ENCODE measurements around the gene GABRR2. TPM values are rescaled to one million over a fixed set of nuclear protein-coding genes. Genes with fewer than 3 reads are reported as not detected.

The GABRR2 gene
- total and polyA plus RNA-seq, 2 of the 4 experiments (the other 2 are of a cell fraction), result 0.26 TPM; not detected in 1

GRCh38 chr6:89216411-89216810, 98.7 kb downstream of the GABRR2 start:
- peaks cover 4% of the 10 kb centered on the region for H3K27me3 ChIP-seq (ENCODE audit: control insufficient read depth, insufficient read depth, low read length)
- no peak overlapping the region for H2BK120ac ChIP-seq (ENCODE audit: low read depth, low read length)
- H2AK5ac ChIP-seq (ENCODE audit: low read depth, low read length), result no peak overlapping the region
- no peak overlapping the region for H3K56ac ChIP-seq (ENCODE audit: extremely low read depth, insufficient read depth, low read length)
- no peaks in the 10 kb centered on the region for H3K4me1 ChIP-seq (ENCODE audit: control insufficient read depth, insufficient read depth, low read length)
- no peak overlapping the region for H2BK20ac ChIP-seq (ENCODE audit: low read depth, low read length)
- POLR2A ChIA-PET (ENCODE audit: unreplicated experiment), result no interaction called here
- BruUV-seq (replicated peaks), result no TSS peak
- H3K36me3 ChIP-seq (ENCODE audit: control insufficient read depth, insufficient read depth, low read length), result no peaks in the 10 kb centered on the region
- no peak overlapping the region for H4K5ac ChIP-seq (ENCODE audit: low read depth, low read length)
- H3K4me2 ChIP-seq (ENCODE audit: low read depth, low read length), result no peak overlapping the region
- H4K91ac ChIP-seq (ENCODE audit: insufficient read depth, low read depth, low read length), result no peak overlapping the region
- ATAC-seq (ENCODE audit: low read depth) (no peak), DNase-seq (no peak)
- H3K23ac ChIP-seq (ENCODE audit: low read depth, low read length), result no peak overlapping the region
- dilution Hi-C loops (cut with HindIII; ENCODE audit: low sequenced_read_pairs, unreplicated experiment), result no loop called here
- intact Hi-C loops (cut with micrococcal nuclease), result no loop called here
- no peak overlapping the region for H3K4ac ChIP-seq (ENCODE audit: low read depth, low read length)
- H2AFZ ChIP-seq (replicated peaks; ENCODE audit: low read length, poor library complexity), result no peak overlapping the region
- no peak overlapping the region for H2AK9ac ChIP-seq (replicated peaks; ENCODE audit: low read depth, low read length, poor library complexity)
- H2BK15ac ChIP-seq (ENCODE audit: low read depth, low read length), result no peak overlapping the region
- no peak overlapping the region for H3K18ac ChIP-seq (ENCODE audit: low read depth, low read length)
- no peak overlapping the region for H3K14ac ChIP-seq (replicated peaks; ENCODE audit: low read depth, low read length)
- 50% methylated on average over 2 of the region's 4 CpGs; no CpG with 5 or more reads in 1 of the 2 experiments for WGBS, 2 experiments (ENCODE audit: extremely low coverage in 2 of 2, insufficient read length in 1 of 2)
- H3K79me1 ChIP-seq (ENCODE audit: low read depth in 1 of 2, low read length in 2 of 2), result no peaks in the 10 kb centered on the region
- H3K9me3 ChIP-seq (ENCODE audit: control insufficient read depth, insufficient read depth, low read length), result no peaks in the 10 kb centered on the region
- TF ChIP-seq ELK1 (IDR thresholded peaks at IDR 0.05; ENCODE audit: borderline replicate concordance, low read depth, low read length), result no peak
- TF ChIP-seq CEBPB (IDR thresholded peaks at IDR 0.05; ENCODE audit: low read depth, low read length), result no peak
- TF ChIP-seq RFX5 (IDR thresholded peaks at IDR 0.05; ENCODE audit: low read depth, low read length), result no peak
- TF ChIP-seq MAZ (IDR thresholded peaks at IDR 0.05; ENCODE audit: borderline replicate concordance, low read depth, low read length), result no peak
- TF ChIP-seq RAD21 (IDR thresholded peaks at IDR 0.05; ENCODE audit: low read length), result no peak
- no peak for TF ChIP-seq CTCF (conservative IDR thresholded peaks at IDR 0.05; ENCODE audit: low read depth, low read length)
- TF ChIP-seq MAFK (IDR thresholded peaks at IDR 0.05; ENCODE audit: low read depth, low read length), result no peak
- TF ChIP-seq SMC3 (IDR thresholded peaks at IDR 0.05; ENCODE audit: low read depth, low read length), result no peak
- no peak for TF ChIP-seq BHLHE40 (IDR thresholded peaks at IDR 0.05; ENCODE audit: low read depth, low read length)
- no peak for TF ChIP-seq CHD1 (IDR thresholded peaks at IDR 0.05; ENCODE audit: low read depth, low read length)
- TF ChIP-seq POLR2A (IDR thresholded peaks at IDR 0.05; ENCODE audit: low read depth, low read length), result no peak
- no peak overlapping the region for H2BK5ac ChIP-seq (ENCODE audit: low read depth, low read length, poor library complexity, severe bottlenecking)
- no peak overlapping the region for H3K9ac ChIP-seq (ENCODE audit: low read depth, low read length)
- H3K27ac ChIP-seq (ENCODE audit: insufficient read depth, low read length), result no peak overlapping the region
- no peaks in the 10 kb centered on the region for H4K20me1 ChIP-seq (ENCODE audit: insufficient read depth, low read length)
- H3K4me3 ChIP-seq (ENCODE audit: insufficient read depth, low read depth, low read length), result no peak overlapping the region
- H3K9me1 ChIP-seq (ENCODE audit: insufficient read depth, low read length), result no peaks in the 10 kb centered on the region
- no peak overlapping the region for H4K8ac ChIP-seq (ENCODE audit: low read depth in 2 of 2, low read length in 2 of 2)
- CTCF ChIA-PET, result no interaction called here
- in situ Hi-C loops (cut with MboI; ENCODE audit: low sequenced_read_pairs), result no loop called here

All from IMR-90 (cell line).